Neural progenitor cell (in vitro differentiated cells): Measurements from ENCODE around the gene PNPLA6.

Source experiments
- EZH2 ChIP-seq: fragments of 200-600 bp; sonication (generic); IDR thresholded peaks from 2 replicates; pipeline ENCODE4 v1.6.1; 2017; ENCODE audit warnings: antibody characterized with exemption, mild to moderate bottlenecking, moderate library complexity
- EZH2phosphoT487 ChIP-seq: fragments of 200-600 bp; sonication (generic); IDR thresholded peaks from 2 replicates; pipeline ENCODE4 v1.6.1; 2017; ENCODE audit warnings: antibody characterized with exemption
- TF ChIP-seq, protein P1 (sequence below): fragments of 200-600 bp; sonication (generic); IDR thresholded peaks from 2 replicates; pipeline ENCODE4 v1.5.1; 2017; ENCODE audit warnings: antibody characterized with exemption, mild to moderate bottlenecking

DNA sequence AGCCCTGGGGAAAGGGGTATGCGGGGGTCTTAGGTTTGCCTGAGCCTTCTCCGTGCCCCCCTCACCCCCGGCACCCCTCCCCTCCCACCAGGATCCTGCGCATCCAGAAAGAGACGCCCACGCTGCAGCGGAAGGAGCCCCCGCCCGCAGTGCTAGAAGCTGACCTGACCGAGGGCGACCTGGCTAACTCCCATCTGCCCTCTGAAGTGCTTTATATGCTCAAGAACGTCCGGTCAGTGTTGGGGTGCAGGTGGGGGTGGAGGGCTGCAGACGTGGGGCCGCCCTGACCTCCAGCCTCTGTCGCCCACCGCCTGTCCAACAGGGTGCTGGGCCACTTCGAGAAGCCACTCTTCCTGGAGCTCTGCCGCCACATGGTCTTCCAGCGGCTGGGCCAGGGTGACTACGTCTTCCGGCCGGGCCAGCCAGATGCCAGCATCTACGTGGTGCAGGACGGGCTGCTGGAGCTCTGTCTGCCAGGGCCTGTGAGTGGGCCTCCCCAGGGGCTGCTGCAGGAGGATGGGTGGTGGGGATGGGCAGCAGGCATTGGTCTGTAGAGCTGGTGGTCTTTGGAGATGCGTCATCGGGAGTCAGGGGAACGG lies 4.4 kb downstream of the PNPLA6 start:
- TF ChIP-seq, protein P1, sequence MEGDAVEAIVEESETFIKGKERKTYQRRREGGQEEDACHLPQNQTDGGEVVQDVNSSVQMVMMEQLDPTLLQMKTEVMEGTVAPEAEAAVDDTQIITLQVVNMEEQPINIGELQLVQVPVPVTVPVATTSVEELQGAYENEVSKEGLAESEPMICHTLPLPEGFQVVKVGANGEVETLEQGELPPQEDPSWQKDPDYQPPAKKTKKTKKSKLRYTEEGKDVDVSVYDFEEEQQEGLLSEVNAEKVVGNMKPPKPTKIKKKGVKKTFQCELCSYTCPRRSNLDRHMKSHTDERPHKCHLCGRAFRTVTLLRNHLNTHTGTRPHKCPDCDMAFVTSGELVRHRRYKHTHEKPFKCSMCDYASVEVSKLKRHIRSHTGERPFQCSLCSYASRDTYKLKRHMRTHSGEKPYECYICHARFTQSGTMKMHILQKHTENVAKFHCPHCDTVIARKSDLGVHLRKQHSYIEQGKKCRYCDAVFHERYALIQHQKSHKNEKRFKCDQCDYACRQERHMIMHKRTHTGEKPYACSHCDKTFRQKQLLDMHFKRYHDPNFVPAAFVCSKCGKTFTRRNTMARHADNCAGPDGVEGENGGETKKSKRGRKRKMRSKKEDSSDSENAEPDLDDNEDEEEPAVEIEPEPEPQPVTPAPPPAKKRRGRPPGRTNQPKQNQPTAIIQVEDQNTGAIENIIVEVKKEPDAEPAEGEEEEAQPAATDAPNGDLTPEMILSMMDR = no peak
- TF ChIP-seq EZH2phosphoT487 = no peak
- no peak for TF ChIP-seq EZH2
